HG03432 (cell line): ENCODE measurements around the gene UBE2D3.

Source experiments
- ATAC-seq: cut with Tn5 transposase; IDR thresholded peaks from one replicate; pipeline ENCODE4 v1.9.1; 2021; ENCODE audit warnings: mild to moderate bottlenecking, moderate library complexity; ENCODE audit not compliant: unreplicated experiment

UBE2D3 gene

DNA sequence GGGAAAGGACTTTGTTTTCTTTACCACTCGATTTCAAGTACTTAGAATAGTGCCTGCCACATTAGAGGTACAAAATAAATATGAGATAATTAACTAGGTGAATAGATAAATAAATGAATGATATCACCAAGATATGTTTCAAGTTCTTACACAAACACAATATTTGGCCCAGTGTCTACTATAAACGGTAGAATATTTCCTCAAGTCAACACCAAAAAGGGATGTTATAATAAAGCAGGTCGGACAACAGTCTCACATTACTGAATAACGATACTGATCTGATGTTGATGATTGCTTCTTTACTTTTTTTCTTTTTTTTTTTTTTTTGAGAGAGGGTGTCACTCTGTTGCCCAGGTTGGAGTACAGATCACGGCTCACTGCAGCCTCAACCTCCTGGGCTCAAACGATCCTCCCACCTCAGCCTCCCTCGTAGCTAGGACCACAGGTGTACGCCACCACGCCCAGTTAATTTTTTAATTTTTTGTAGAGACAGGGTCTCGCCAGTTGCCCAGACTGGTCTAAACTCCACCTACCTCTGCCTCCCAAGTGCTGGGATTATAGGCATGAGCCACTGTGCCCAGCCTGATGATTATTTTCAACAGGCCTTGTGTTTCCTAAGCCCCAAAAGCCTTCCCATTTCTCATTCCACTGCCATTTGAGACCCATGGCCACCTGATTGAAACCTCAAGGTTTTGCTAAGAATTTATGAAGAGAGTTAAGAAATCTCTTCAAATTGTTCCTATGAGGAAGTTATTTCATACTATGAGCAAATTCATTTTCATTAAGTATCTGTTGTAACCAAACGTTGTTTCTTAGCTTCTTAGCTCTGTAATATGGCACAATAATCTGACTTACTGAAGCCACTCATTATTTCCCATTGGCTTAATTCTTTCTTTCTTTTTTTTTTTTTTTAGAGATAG is 68.8 kb downstream of the UBE2D3 start:
- ATAC-seq, result no peak

DNA sequence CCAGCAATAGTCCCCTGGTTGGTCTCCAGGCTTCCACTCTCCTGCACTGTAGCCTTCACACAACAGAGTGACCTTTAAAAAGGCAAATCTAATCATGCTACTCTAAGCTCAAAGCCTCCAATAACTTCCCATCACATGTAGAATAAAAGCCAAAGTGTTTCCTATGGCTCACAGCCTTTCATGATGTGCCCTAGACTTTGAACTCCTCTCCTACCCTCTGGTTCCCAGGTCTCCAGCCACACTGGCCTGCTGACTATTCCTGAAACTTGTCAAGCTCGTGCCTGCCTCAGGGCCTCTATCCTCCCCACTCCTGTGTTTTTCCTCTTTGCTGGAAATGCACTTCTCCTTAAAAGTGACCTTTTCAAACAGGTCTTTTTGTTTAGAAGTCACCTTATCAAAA is 69.7 kb downstream of the UBE2D3 start:
- no peak for ATAC-seq

DNA sequence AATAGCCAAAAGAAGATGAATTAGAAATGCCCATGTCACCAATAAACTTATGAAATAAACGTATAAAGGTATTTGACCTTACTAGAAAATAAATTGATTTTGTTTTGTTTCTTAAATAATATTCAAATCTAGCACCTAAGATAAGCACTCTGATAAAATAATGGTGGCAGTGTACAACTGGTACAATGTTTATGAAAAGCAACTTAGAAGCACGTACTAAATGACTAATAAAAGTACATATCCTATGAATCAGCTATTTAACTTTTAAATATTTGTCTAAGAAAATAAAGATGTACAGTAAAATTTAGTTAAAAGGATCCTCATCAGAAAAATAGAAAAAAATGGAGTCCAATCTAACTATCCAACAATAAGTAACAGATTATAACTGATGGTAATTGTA is 73.3 kb downstream of the UBE2D3 start:
- no peak for ATAC-seq

DNA sequence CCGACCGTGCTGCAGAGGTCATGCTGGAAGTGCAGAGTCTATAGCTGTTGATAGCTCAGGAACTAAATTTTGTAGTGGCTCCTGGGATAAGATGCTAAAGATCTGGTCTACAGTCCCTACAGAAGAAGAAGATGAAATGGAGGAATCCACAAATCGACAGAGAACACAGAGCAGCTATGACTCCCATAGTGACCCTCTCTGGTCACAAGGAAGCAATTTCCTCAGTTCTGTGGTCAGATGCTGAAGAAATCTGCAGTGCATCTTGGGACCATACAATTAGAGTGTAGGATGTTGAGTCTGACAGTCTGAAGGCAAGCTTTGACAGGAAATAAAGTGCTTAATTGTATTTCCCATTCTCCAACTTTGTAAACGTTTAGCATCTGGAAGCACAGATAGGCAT is 75.4 kb downstream of the UBE2D3 start:
- no peak for ATAC-seq
